Activated CD8-positive, alpha-beta memory T cell treated with anti-CD3 and anti-CD28 coated beads for 36 hours (primary cell): Measurements from ENCODE around the gene MCOLN3. TPM values are rescaled to one million over a fixed set of nuclear protein-coding genes. Genes with fewer than 3 reads are reported as not detected.

Source experiments
- total RNA-seq, 2 experiments: library from RNA; stranded (reverse); gene quantifications; one replicate each; pipeline ENCODE4 v1.2.3, GENCODE V29; 2021

Gene MCOLN3
- total RNA-seq, 2 experiments from 2014 or later: 0.32 to 0.46 TPM

Other genes starting within 250 kb of the MCOLN3 start
- gene LPAR3, start 155.3 kb downstream of the MCOLN3 start, total RNA-seq: under 1 TPM; 0.84 to 0.92 TPM
- 100 to 1,000 TPM; 101 to 103 TPM for gene MCOLN2, start 51.4 kb downstream of the MCOLN3 start, total RNA-seq
- 1 to 10 TPM; 3.6 to 4.4 TPM for gene SYDE2, start 152.5 kb upstream of the MCOLN3 start, total RNA-seq
- gene C1orf52, start 211.2 kb upstream of the MCOLN3 start, total RNA-seq: 10 to 100 TPM; 26.8 to 28.3 TPM
- 10 to 100 TPM; 26.3 to 27.7 TPM for gene BCL10, start 228.1 kb upstream of the MCOLN3 start, total RNA-seq